ENCODE results near the gene TAS2R60. TPM values are rescaled to one million over a fixed set of nuclear protein-coding genes. Genes with fewer than 3 reads are reported as not detected.
A peak's percentile ranks its signal among the peaks of the same experiment; 100 is the strongest.

Gene TAS2R60
- total and polyA plus RNA-seq, 7 donors, result not detected

DNA sequence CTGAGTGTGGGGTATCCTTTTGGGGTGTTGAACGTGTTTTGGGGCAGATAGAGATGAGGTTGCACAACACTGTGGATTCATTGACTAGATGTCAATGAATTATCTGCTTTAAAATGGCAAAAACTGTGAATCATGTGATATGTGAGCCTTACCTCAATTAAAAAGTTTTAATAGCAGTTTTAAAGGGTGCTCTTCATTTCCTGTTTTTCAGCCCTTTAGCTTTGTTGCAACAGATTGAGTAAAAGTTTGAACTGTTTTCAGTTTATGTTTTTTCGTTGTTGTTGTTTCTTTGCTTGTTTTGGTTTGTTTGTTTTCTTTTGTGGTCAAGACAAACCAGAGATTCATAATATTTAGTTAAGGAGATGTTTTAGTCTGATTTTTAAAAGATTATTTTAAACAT is 43.8 kb downstream of the TAS2R60 start:
- intact Hi-C loops (cut with DNase I), result no loop called here
- H3K4me3 ChIP-seq, result no peak overlapping the region
- ATAC-seq (no peak), DNase-seq (no peak)
- no peaks in the 10 kb centered on the region for H3K9me3 ChIP-seq
- TF ChIP-seq CTCF (IDR thresholded peaks at IDR 0.05), result no peak
- no peaks in the 10 kb centered on the region for H3K36me3 ChIP-seq (ENCODE audit: insufficient read depth in 1 of 2, low read depth in 1 of 2)
- WGBS, 3 donors, result 57 to 81% (median 68%) methylated on average over 2 of the region's 2 CpGs
- no peaks in the 10 kb centered on the region for H3K27me3 ChIP-seq (ENCODE audit: insufficient read depth in 3 of 3, low read length in 2 of 3)
- H3K4me1 ChIP-seq, result no peaks in the 10 kb centered on the region
- no peak overlapping the region for H3K27ac ChIP-seq

DNA sequence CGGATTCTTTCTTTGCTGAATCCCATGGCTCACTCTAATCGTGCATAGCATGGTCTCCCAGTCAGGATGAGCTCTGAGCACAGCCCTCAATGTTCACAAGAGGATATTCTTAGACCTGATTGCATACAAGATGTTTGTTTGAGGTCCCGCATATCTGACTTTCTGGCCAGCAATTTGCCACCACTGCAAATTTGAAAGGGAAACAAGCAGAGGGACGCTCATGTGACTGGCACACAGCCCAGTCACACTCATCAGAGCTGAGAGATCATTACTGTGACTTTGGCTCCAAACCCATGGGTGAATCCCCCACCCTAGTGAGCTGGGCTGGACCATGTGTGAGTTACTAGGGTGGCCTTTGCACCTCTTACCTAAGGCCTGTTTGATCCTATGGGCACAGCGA is 44.3 kb downstream of the TAS2R60 start:
- DNase-seq (peak; percentile 43 to 55), ATAC-seq (peak in 2 of 4 donors; percentile 34 to 35)
- Histone ChIP-seq H3K4me3 (no peak overlapping the region), H3K27ac (no peak overlapping the region), H3K36me3 (ENCODE audit: insufficient read depth in 1 of 2, low read depth in 1 of 2) (no peaks in the 10 kb centered on the region), H3K27me3 (ENCODE audit: insufficient read depth in 3 of 3, low read length in 2 of 3) (no peaks in the 10 kb centered on the region), H3K9me3 (no peaks in the 10 kb centered on the region), H3K4me1 (no peaks in the 10 kb centered on the region)
- no peak for TF ChIP-seq CTCF (IDR thresholded peaks at IDR 0.05)
- intact Hi-C loops (cut with DNase I), result no loop called here
- WGBS, 3 donors, result 24 to 28% (median 26%) methylated on average over 5 of the region's 5 CpGs

GRCh38 chr7:143490717-143491306 is 47.6 kb downstream of the TAS2R60 start:
- Histone ChIP-seq H3K27me3 (ENCODE audit: insufficient read depth in 3 of 3, low read length in 2 of 3) (no peaks in the 10 kb centered on the region), H3K36me3 (ENCODE audit: insufficient read depth in 1 of 2, low read depth in 1 of 2) (no peaks in the 10 kb centered on the region), H3K4me1 (no peaks in the 10 kb centered on the region), H3K4me3 (no peak overlapping the region), H3K9me3 (no peaks in the 10 kb centered on the region), H3K27ac (no peak overlapping the region)
- ATAC-seq, result peak in 3 of 4 donors; percentile 47 to 68 (median 68)
- 33 to 100% (median 96%) methylated on average over 1 of the region's 1 CpG for WGBS, 3 donors
- intact Hi-C loops (cut with DNase I), result no loop called here
- TF ChIP-seq CTCF (IDR thresholded peaks at IDR 0.05), result peak; percentile 41
- DNase-seq, result no peak

DNA sequence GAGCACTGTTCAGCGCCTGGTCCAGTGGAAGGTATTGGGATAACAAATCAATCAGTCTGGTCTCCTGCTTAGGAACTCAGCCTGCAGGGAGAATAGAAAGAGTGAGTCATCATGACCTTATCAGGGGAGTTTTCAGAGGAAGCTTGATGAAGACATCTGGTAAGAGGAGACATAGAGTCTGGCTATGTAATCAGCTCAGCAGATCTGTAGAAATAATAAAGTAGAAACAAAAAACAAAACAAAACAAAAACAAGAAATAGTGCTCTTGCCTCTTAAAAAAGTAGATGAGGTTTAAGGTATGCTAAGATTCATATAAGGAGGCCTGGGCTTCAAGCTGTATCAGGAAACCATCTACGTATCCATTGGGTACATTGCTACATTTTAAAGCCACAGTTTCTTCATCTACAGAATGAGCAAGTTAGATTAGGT is 48.8 kb downstream of the TAS2R60 start:
- TF ChIP-seq CTCF (IDR thresholded peaks at IDR 0.05), result no peak
- no peaks in the 10 kb centered on the region for H3K27me3 ChIP-seq (ENCODE audit: insufficient read depth in 3 of 3, low read length in 2 of 3)
- intact Hi-C loops (cut with DNase I), result no loop called here
- H3K36me3 ChIP-seq (ENCODE audit: insufficient read depth in 1 of 2, low read depth in 1 of 2), result no peaks in the 10 kb centered on the region
- no peaks in the 10 kb centered on the region for H3K4me1 ChIP-seq
- 71 to 88% (median 74%) methylated on average over 2 of the region's 2 CpGs for WGBS, 3 donors
- ATAC-seq (peak in 1 of 4 donors; percentile 42), DNase-seq (no peak)
- H3K27ac ChIP-seq, result peak overlapping the region; percentile 56
- H3K4me3 ChIP-seq, result no peak overlapping the region
- no peaks in the 10 kb centered on the region for H3K9me3 ChIP-seq
